ENCODE measurements around the gene C5orf22.
"Not testable (repeated sequence)": the region's sequence is repeated elsewhere in the genome, so short reads cannot be mapped to it uniquely, and the experiment has no call there.

The C5orf22 gene

DNA sequence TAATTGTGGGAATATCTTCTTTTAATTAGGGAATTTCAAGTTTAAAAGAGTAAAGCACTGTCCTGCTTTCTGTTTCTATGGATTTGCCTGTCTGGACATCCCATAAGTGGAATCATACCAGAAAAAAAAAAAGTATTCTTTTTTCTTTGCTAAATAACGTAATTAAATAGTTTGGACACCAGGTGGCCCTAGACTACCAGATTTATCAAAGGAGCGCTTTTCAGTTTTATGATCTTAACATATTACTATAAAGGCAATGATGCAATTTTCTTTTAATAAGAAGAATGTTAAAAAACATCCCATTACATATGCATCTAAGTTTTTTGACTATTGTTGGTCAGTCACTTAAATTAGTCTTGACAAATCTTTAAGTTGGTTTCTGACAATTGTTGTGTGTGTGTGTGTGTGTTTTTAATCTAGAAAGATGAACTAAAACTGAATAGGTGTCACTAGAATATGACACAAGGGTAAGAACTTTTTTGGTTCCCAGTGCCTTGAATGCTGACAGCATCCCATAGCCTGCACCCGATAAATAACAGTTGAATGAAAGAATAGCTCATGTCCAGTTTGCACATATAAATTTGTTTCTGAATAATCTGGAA lies 49.5 kb downstream of the C5orf22 start:
- Histone ChIP-seq H3K4me3 (ENCODE audit: low read length) (no peak overlapping the region), H3K9me3 (ENCODE audit: insufficient read depth, low read depth, low read length) (no peaks in the 10 kb centered on the region), H3K9ac (ENCODE audit: low read depth, low read length) (no peak overlapping the region), H3K27ac (ENCODE audit: low read length) (no peak overlapping the region), H3K36me3 (ENCODE audit: insufficient read depth, low read depth, low read length) (no peaks in the 10 kb centered on the region), H3K27me3 (ENCODE audit: insufficient read depth, low read length) (no peaks in the 10 kb centered on the region), H3K4me1 (ENCODE audit: insufficient read depth, low read length) (no peaks in the 10 kb centered on the region)

DNA sequence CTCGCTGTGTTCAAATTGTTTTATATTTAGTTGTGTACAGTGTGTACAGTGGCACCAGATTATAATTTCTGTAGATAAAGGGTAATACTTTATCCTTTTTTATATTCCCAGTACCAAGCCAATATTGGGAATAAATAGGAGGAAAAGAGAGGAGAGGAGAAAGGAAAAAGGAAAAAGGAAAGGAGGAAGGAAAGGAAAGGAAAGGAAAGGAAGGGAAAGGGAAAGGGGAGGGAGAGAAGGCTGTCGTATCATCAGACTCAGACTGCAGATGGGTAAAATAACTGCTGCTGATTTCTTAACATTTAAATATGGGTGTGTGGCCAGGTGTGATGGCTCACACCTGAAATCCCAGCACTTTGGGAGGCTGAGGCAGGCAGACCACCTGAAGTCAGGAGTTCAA lies 51.0 kb downstream of the C5orf22 start:
- H3K9me3 ChIP-seq (ENCODE audit: insufficient read depth, low read depth, low read length): no peaks in the 10 kb centered on the region
- H3K27ac ChIP-seq (ENCODE audit: low read length): no peak overlapping the region
- H3K4me3 ChIP-seq (ENCODE audit: low read length): no peak overlapping the region
- no peak overlapping the region for H3K9ac ChIP-seq (ENCODE audit: low read depth, low read length)
- H3K27me3 ChIP-seq (ENCODE audit: insufficient read depth, low read length): no peaks in the 10 kb centered on the region
- H3K36me3 ChIP-seq (ENCODE audit: insufficient read depth, low read depth, low read length): no peaks in the 10 kb centered on the region
- H3K4me1 ChIP-seq (ENCODE audit: insufficient read depth, low read length): no peaks in the 10 kb centered on the region

DNA sequence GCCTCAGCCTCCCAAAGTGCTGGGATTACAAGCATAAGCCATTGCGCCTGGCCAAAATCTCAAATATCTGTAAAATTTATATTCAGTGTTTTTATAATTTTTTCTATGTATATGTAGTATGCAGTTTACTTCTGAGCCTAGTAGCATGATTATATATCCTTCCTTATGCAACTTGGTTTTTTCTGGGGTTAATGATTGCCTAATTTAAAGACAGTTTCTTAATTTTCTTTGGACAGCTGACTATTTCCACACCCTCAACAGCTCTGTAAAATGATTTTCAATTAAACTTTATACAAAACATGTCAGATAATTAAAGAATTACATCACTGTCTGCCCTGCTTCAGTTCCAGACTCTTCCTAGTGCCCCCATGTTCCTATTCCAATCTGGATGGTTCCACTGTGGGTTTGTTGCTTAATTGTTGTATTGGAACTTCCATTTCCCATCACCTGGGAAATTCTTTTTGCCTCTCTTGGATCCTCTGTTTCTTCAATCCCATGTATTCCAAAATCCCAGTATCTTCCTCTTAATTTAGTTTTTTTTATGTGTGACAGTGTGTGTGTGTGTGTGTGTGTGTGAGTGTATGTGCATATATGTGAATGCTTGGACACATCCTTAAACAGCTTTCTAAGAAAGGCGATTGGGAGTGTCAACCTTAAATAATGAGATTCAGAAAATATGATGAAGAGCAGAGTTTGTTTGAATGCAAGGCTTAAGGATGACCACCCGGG lies 53.2 kb downstream of the C5orf22 start:
- no peaks in the 10 kb centered on the region for H3K4me1 ChIP-seq (ENCODE audit: insufficient read depth, low read length)
- no peak overlapping the region for H3K9ac ChIP-seq (ENCODE audit: low read depth, low read length)
- H3K36me3 ChIP-seq (ENCODE audit: insufficient read depth, low read depth, low read length): no peaks in the 10 kb centered on the region
- peaks cover 3% of the 10 kb centered on the region; the same call in 1 of the 2 replicates for H3K9me3 ChIP-seq (ENCODE audit: insufficient read depth, low read depth, low read length)
- no peak overlapping the region for H3K4me3 ChIP-seq (ENCODE audit: low read length)
- no peak overlapping the region for H3K27ac ChIP-seq (ENCODE audit: low read length)
- H3K27me3 ChIP-seq (ENCODE audit: insufficient read depth, low read length): no peaks in the 10 kb centered on the region

DNA sequence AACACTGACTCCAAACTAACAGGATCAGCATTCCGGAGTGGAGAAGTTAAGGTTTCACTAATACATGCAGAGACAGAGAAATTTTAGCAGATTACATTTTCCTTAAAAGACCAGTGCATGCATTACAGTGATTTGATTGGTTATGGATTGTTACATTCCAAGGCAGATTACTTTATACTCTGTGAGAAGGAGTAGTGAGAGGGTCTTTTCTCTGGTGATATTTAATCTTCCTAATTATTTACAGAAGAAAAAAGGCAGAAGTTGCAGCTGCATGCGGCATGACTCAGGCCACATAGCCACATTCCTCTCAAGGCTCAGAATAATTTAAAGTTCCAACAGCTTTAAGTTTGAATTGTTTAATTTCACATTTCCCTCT lies 53.8 kb downstream of the C5orf22 start:
- Histone ChIP-seq H3K9ac (ENCODE audit: low read depth, low read length) (no peak overlapping the region), H3K36me3 (ENCODE audit: insufficient read depth, low read depth, low read length) (no peaks in the 10 kb centered on the region), H3K9me3 (ENCODE audit: insufficient read depth, low read depth, low read length) (peaks cover 3% of the 10 kb centered on the region; the same call in 1 of the 2 replicates), H3K4me3 (ENCODE audit: low read length) (no peak overlapping the region), H3K27me3 (ENCODE audit: insufficient read depth, low read length) (no peaks in the 10 kb centered on the region), H3K4me1 (ENCODE audit: insufficient read depth, low read length) (no peaks in the 10 kb centered on the region), H3K27ac (ENCODE audit: low read length) (no peak overlapping the region)

DNA sequence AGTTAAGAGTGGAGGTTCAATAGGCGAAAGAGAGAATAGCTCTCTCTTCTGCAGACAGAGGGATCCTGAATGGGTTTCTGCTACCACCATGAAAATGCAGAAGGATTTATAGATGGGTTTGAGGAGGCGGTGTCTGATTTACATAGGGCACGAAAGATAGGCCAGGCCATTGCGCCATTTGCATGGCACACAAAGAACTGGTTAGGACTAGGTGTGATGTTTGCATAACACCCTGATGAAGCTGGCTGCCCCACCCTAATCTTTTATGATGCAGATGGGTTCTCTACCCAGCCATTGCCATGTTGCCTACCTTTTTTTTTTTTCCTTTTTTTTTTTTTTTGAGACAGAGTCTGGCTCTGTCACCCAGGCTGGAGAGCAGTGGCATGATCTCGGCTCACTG lies 55.4 kb downstream of the C5orf22 start:
- no peaks in the 10 kb centered on the region for H3K27me3 ChIP-seq (ENCODE audit: insufficient read depth, low read length)
- H3K9ac ChIP-seq (ENCODE audit: low read depth, low read length): no peak overlapping the region
- H3K4me1 ChIP-seq (ENCODE audit: insufficient read depth, low read length): no peaks in the 10 kb centered on the region
- H3K4me3 ChIP-seq (ENCODE audit: low read length): no peak overlapping the region
- H3K9me3 ChIP-seq (ENCODE audit: insufficient read depth, low read depth, low read length): peaks cover 3% of the 10 kb centered on the region; the same call in 1 of the 2 replicates
- H3K27ac ChIP-seq (ENCODE audit: low read length): no peak overlapping the region
- H3K36me3 ChIP-seq (ENCODE audit: insufficient read depth, low read depth, low read length): no peaks in the 10 kb centered on the region

DNA sequence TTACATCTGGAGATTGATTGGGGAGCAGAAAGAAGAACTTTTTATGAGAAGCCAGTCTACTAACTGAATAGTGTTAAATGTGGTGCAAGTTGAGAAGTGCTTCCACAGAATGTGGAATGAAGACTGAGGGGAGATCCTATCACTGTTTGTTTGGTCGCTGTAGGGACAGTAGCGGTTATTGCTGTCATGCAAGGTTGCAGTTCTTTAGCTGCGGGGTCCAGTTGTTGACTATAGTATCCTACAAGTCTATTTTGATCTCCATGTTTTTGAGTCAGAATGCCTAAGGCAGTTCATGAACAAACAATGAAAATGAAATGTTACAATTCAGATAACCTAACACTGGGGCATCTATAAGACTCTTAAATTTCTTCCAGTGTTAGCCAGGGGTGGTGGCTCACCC lies 61.6 kb downstream of the C5orf22 start:
- Histone ChIP-seq H3K9me3 (ENCODE audit: insufficient read depth, low read depth, low read length) (peaks cover 3% of the 10 kb centered on the region; the same call in 1 of the 2 replicates), H3K9ac (ENCODE audit: low read depth, low read length) (no peak overlapping the region), H3K27me3 (ENCODE audit: insufficient read depth, low read length) (no peaks in the 10 kb centered on the region)

DNA sequence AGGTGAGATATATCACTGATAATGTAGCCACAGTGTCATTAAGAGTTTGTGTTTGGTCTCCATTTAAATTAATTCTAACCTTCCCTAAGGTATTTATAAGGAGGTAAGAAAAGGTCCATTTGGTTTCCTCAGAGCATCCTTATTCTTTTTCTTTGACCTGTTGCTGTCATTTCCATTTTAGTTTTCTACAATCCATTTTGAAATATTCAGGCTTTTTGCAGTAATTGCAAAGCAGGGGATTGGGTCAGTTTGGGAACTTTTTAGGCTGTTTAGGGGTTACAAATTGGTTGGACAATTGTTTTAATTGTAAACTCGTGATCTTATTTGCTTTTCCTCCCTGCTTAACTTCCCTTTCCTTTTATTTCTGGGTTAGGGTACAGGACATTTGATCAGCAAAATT lies 64.3 kb downstream of the C5orf22 start:
- Histone ChIP-seq H3K36me3 (ENCODE audit: insufficient read depth, low read depth, low read length) (no peaks in the 10 kb centered on the region), H3K4me3 (ENCODE audit: low read length) (no peak overlapping the region), H3K27me3 (ENCODE audit: insufficient read depth, low read length) (no peaks in the 10 kb centered on the region), H3K9ac (ENCODE audit: low read depth, low read length) (no peak overlapping the region), H3K9me3 (ENCODE audit: insufficient read depth, low read depth, low read length) (no peaks in the 10 kb centered on the region), H3K27ac (ENCODE audit: low read length) (no peak overlapping the region), H3K4me1 (ENCODE audit: insufficient read depth, low read length) (no peaks in the 10 kb centered on the region)

More for the DNA sequence above, 61.6 kb downstream of the C5orf22 start:
- no peaks in the 10 kb centered on the region for H3K4me1 ChIP-seq (ENCODE audit: insufficient read depth, low read length)
- no peak overlapping the region for H3K27ac ChIP-seq (ENCODE audit: low read length)
- H3K36me3 ChIP-seq (ENCODE audit: insufficient read depth, low read depth, low read length): no peaks in the 10 kb centered on the region
- no peak overlapping the region for H3K4me3 ChIP-seq (ENCODE audit: low read length)

DNA sequence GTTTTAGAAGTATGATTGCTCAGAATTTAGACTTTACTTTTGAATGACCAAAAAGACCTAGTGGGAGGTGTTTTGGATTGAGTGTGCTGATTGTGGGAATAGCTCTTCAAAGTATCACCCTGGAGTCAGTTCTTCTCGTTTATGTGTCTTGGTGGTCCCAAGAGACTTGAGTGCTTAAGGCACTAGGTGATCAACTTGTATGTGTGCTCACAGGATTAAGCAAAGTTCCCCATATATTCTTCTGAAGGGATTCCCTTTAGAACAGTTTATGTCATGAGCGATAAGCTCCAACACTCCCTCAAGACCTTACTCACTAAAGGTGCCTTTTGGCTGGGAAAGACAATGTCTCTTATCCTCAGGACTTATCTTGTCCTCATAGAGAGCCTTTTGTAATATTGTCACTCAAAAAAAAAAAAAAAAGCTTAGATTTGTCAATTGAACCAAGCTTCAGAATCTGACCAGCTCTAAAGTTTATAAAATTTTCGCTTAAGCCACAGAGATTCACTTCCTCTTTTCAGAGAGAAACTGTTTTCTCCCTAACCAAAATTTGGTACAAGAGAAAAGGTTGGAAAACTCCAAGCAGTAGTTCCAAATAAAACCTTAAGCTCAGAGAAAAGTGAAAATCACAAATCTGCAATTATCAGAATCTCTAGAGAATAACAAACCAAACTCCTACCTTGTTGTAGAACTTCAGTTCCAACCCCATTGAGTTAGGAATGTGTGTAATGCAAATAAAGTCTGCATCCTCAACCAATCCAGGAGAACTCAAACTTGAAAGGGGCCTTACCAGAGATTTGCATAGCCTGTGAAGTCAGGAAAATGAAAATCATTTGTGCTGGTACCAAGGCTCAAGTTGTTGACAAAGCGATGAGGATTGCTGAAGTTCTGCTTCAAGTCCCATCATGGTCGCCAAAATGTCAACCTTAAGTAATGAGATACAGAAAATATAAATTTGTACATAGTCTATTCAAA lies 66.8 kb downstream of the C5orf22 start:
- H3K27ac ChIP-seq (ENCODE audit: low read length): no peak overlapping the region
- no peaks in the 10 kb centered on the region for H3K36me3 ChIP-seq (ENCODE audit: insufficient read depth, low read depth, low read length)
- no peaks in the 10 kb centered on the region for H3K9me3 ChIP-seq (ENCODE audit: insufficient read depth, low read depth, low read length)
- H3K9ac ChIP-seq (ENCODE audit: low read depth, low read length): no peak overlapping the region
- H3K27me3 ChIP-seq (ENCODE audit: insufficient read depth, low read length): no peaks in the 10 kb centered on the region
- H3K4me3 ChIP-seq (ENCODE audit: low read length): no peak overlapping the region
- no peaks in the 10 kb centered on the region for H3K4me1 ChIP-seq (ENCODE audit: insufficient read depth, low read length)

DNA sequence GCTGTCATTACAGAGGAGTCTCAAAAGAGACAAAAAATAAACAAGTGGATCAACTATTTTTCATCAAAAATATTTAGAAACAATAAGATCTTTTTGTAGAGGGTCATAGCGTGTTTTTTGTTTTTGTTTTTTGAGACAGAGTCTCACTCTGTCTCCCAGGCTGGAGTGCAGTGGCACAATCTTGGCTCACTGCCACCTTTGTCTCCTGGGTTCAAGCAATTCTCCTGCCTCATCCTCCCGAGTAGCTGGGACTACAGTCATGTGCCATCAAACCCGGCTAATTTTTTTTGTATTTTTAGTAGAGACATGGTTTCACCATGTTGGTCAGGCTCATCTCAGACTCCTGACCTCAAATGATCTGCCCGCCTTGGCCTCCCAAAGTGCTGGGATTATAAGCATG lies 70.2 kb downstream of the C5orf22 start:
- H3K4me3 ChIP-seq (ENCODE audit: low read length); H3K9me3 ChIP-seq (ENCODE audit: insufficient read depth, low read depth, low read length); H3K27me3 ChIP-seq (ENCODE audit: insufficient read depth, low read length); H3K36me3 ChIP-seq (ENCODE audit: insufficient read depth, low read depth, low read length); H3K4me1 ChIP-seq (ENCODE audit: insufficient read depth, low read length); H3K9ac ChIP-seq (ENCODE audit: low read depth, low read length); H3K27ac ChIP-seq (ENCODE audit: low read length): not testable (repeated sequence)

DNA sequence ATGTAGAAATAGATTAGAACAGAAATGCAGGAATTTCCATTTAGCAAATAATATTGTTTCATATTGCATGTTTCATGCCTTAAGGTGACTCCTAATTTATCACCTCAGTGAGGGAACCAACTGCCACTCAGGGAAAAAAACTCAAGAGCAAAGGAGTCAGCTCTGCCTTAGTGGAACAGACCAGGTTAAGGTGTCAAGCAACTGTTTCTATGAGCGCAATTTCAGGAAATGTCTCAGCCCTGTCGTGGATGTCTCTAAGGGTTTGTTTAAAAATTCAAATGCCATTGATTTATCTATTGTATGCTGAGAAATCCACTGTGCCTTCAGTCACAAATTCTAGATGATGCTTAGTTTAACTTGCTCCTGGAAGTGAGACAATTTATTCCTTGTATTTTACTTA lies 72.1 kb downstream of the C5orf22 start:
- Histone ChIP-seq H3K36me3 (ENCODE audit: insufficient read depth, low read depth, low read length) (no peaks in the 10 kb centered on the region), H3K9me3 (ENCODE audit: insufficient read depth, low read depth, low read length) (no peaks in the 10 kb centered on the region), H3K4me1 (ENCODE audit: insufficient read depth, low read length) (no peaks in the 10 kb centered on the region), H3K4me3 (ENCODE audit: low read length) (no peak overlapping the region), H3K27ac (ENCODE audit: low read length) (no peak overlapping the region), H3K9ac (ENCODE audit: low read depth, low read length) (no peak overlapping the region), H3K27me3 (ENCODE audit: insufficient read depth, low read length) (no peaks in the 10 kb centered on the region)

DNA sequence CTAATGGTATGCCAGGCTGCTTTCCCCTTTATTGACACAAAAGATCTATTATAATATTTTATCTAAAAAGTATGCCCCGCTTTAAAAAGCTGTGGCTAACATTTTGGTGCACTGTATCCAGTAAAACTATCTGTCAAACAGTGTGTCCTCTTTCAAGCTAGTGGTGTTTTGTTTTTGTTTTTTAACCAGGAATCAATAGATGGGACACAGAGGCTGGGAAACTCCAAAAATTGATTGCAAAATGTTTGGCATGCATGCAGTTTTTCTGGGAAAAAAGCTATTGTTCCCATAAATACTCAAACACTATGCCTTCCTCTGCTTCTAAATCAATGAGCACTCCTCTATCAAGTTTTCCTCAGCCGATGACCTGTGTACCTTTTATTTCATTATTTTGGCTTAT lies 72.5 kb downstream of the C5orf22 start:
- no peaks in the 10 kb centered on the region for H3K9me3 ChIP-seq (ENCODE audit: insufficient read depth, low read depth, low read length)
- no peak overlapping the region for H3K4me3 ChIP-seq (ENCODE audit: low read length)
- no peaks in the 10 kb centered on the region for H3K27me3 ChIP-seq (ENCODE audit: insufficient read depth, low read length)
- no peaks in the 10 kb centered on the region for H3K36me3 ChIP-seq (ENCODE audit: insufficient read depth, low read depth, low read length)
- no peaks in the 10 kb centered on the region for H3K4me1 ChIP-seq (ENCODE audit: insufficient read depth, low read length)
- H3K9ac ChIP-seq (ENCODE audit: low read depth, low read length): no peak overlapping the region
- H3K27ac ChIP-seq (ENCODE audit: low read length): no peak overlapping the region
